HCT116 (cell line): ENCODE data around the gene KSR1. TPM values are rescaled to one million over a fixed set of nuclear protein-coding genes. Genes with fewer than 3 reads are reported as not detected.

Source experiments
- ATAC-seq: fragments of 200-7000 bp; cut with Tn5 transposase; 2 replicates; pipeline ENCODE4 v1.9.1; 2020; ENCODE audit warnings: mild to moderate bottlenecking, moderate library complexity
- BruUV-seq: library from RNA; stranded (reverse); fragments of 400-500 nt; replicated peaks from 2 replicates; lab custom pipeline; 2021; lab: Mats Ljungman, UMichigan
- CTCF ChIA-PET: fragments of 300-600 bp; sonication (Branson Sonifier 250); formaldehyde crosslinking; loops from one replicate; lab custom pipeline; 2021; ENCODE audit warnings: antibody characterized with exemption; lab: Charles Lee
- POLR2A ChIA-PET: fragments of 300-600, 350-600 bp; sonication (Branson Sonifier 250); formaldehyde crosslinking; loops from one replicate; lab custom pipeline; 2021; ENCODE audit warnings: antibody characterized with exemption; lab: Charles Lee
- RAD21 ChIA-PET, 2 experiments: fragments of 300-600 bp; sonication (Branson Sonifier 250); formaldehyde crosslinking; loops; one replicate each; lab custom pipeline; 2023; ENCODE audit warnings: low total read pairs in 2 of 2; ENCODE audit not compliant: uncharacterized antibody in 2 of 2, unreplicated experiment in 2 of 2, low non-redundant PET in 1 of 2; lab: Charles Lee
- DNase-seq: peaks from one replicate; pipeline ENCODE4 v3.0.0-alpha.2; 2010; ENCODE audit warnings: low read depth, low spot score
- H2AFZ ChIP-seq: fragments of 200-600 bp; shearing (Covaris generic), sonication (generic); 2 replicates; pipeline ENCODE4 v1.6.1; 2017; ENCODE audit warnings: low read depth, mixed run types, mixed read lengths, antibody characterized with exemption, low read length; ENCODE audit not compliant: poor library complexity, severe bottlenecking
- H3K27ac ChIP-seq: 2 replicates; pipeline ENCODE4 v1.5.1; 2012; ENCODE audit warnings: low read depth, low read length
- H3K27me3 ChIP-seq: fragments of 200-600 bp; sonication (generic); 2 replicates; pipeline ENCODE4 v1.6.1; 2016; ENCODE audit warnings: mixed run types, low read length, mixed read lengths; ENCODE audit not compliant: insufficient read depth
- H3K36me3 ChIP-seq, 2 experiments: fragments of 200-500 bp in 1 of 2; fragments of 200-600 bp in 1 of 2; sonication (Bioruptor generic) in 1 of 2; sonication (generic) in 1 of 2; 2 replicates each; pipeline versions ENCODE4 v1.5.1 to v1.6.1; 2014 to 2016; ENCODE audit warnings: low read length in 2 of 2, inconsistent platforms in 1 of 2, mixed read lengths in 1 of 2, mixed run types in 1 of 2; ENCODE audit not compliant: insufficient read depth in 2 of 2, control insufficient read depth in 1 of 2
- H3K4me1 ChIP-seq, 2 experiments: fragments of 200-600 bp in 1 of 2; sonication (generic) in 1 of 2; 2 replicates each; pipeline versions ENCODE4 v1.5.1 to v1.6.1; 2012 to 2017; ENCODE audit warnings: low read length in 2 of 2, inconsistent platforms in 1 of 2, mild to moderate bottlenecking in 1 of 2, mixed read lengths in 1 of 2, mixed run types in 1 of 2, moderate library complexity in 1 of 2; ENCODE audit not compliant: insufficient read depth in 2 of 2, control insufficient read depth in 1 of 2
- H3K4me2 ChIP-seq: fragments of 200-600 bp; sonication (generic); 2 replicates; pipeline ENCODE4 v1.6.1; 2017; ENCODE audit warnings: mixed run types, low read length, mixed read lengths
- H3K4me3 ChIP-seq, 2 experiments: fragments of 200-600 bp in 1 of 2; sonication (generic) in 1 of 2; replicated peaks in 1 of 2; 2 replicates each; pipeline ENCODE4 v1.5.1; 2011 to 2016; ENCODE audit warnings: low read length in 2 of 2, control low read depth in 1 of 2, low read depth in 1 of 2, mild to moderate bottlenecking in 1 of 2, mixed read lengths in 1 of 2, mixed run types in 1 of 2
- H3K79me2 ChIP-seq: fragments of 200-600 bp; sonication (generic); 2 replicates; pipeline ENCODE4 v1.6.1; 2017; ENCODE audit warnings: mild to moderate bottlenecking, mixed run types, low read length, moderate library complexity, mixed read lengths; ENCODE audit not compliant: insufficient read depth
- H3K9ac ChIP-seq: fragments of 200-600 bp; sonication (generic); 2 replicates; pipeline ENCODE4 v1.6.1; 2016; ENCODE audit warnings: low read length, mixed read lengths
- H3K9me2 ChIP-seq: fragments of 200-600 bp; sonication (generic), shearing (Covaris generic); 2 replicates; pipeline ENCODE4 v1.6.1; 2017; ENCODE audit warnings: mixed run types, mild to moderate bottlenecking, moderate library complexity; ENCODE audit not compliant: insufficient read depth
- H3K9me3 ChIP-seq, 2 experiments: fragments of 200-500 bp in 1 of 2; fragments of 200-600 bp in 1 of 2; sonication (Bioruptor generic) in 1 of 2; sonication (generic) in 1 of 2; 2 replicates each; pipeline ENCODE4 v1.6.1; 2014 to 2017; ENCODE audit warnings: low read length in 2 of 2, mixed read lengths in 2 of 2, inconsistent platforms in 1 of 2, low read depth in 1 of 2, mild to moderate bottlenecking in 1 of 2, mixed run types in 1 of 2, moderate library complexity in 1 of 2; ENCODE audit not compliant: control insufficient read depth in 1 of 2, insufficient read depth in 1 of 2
- H4K20me1 ChIP-seq: fragments of 200-600 bp; sonication (generic), shearing (Covaris generic); 2 replicates; pipeline ENCODE4 v1.6.1; 2017; ENCODE audit warnings: mixed run types, mild to moderate bottlenecking, moderate library complexity; ENCODE audit not compliant: insufficient read depth
- ATF3 ChIP-seq: IDR thresholded peaks from 2 replicates; pipeline ENCODE4 v1.6.1; 2012
- EZH2phosphoT487 ChIP-seq: fragments of 200-600 bp; IDR thresholded peaks from 2 replicates; pipeline ENCODE4 v1.6.1; 2018; ENCODE audit warnings: antibody characterized with exemption, borderline replicate concordance
- JUND ChIP-seq: IDR thresholded peaks from 2 replicates; pipeline ENCODE4 v1.6.1; 2012
- MAX ChIP-seq: IDR thresholded peaks from 2 replicates; pipeline ENCODE4 v1.6.1; 2012
- POLR2A ChIP-seq: IDR thresholded peaks from 2 replicates; pipeline ENCODE4 v1.7.0; 2011; ENCODE audit warnings: borderline replicate concordance; ENCODE audit not compliant: insufficient read depth, insufficient read length; ENCODE audit errors: extremely low read depth
- POLR2AphosphoS5 ChIP-seq: IDR thresholded peaks from 2 replicates; pipeline ENCODE4 v1.6.1; 2011; ENCODE audit warnings: mild to moderate bottlenecking, low read depth, low read length, moderate library complexity
- RAD21 ChIP-seq: IDR thresholded peaks from 2 replicates; pipeline ENCODE4 v1.6.1; 2012; ENCODE audit warnings: low read depth, mild to moderate bottlenecking
- REST ChIP-seq: IDR thresholded peaks from 2 replicates; pipeline ENCODE4 v1.6.1; 2012; ENCODE audit warnings: low read depth
- SIN3A ChIP-seq: IDR thresholded peaks from 2 replicates; pipeline ENCODE4 v1.6.1; 2012; ENCODE audit warnings: low read depth
- SP1 ChIP-seq: IDR thresholded peaks from 2 replicates; pipeline ENCODE4 v1.6.1; 2012; ENCODE audit warnings: low read depth
- TCF7L2 ChIP-seq: IDR thresholded peaks from 2 replicates; pipeline ENCODE4 v1.7.0; 2011; ENCODE audit warnings: borderline replicate concordance, inconsistent platforms; ENCODE audit not compliant: insufficient read depth, insufficient read length; ENCODE audit errors: extremely low read depth
- ZBTB33 ChIP-seq: IDR thresholded peaks from 2 replicates; pipeline ENCODE4 v1.6.1; 2011; ENCODE audit warnings: mild to moderate bottlenecking, low read length, moderate library complexity; ENCODE audit not compliant: insufficient replicate concordance; ENCODE audit errors: extremely low read depth
- ZFX ChIP-seq: fragments of 450-650 bp; IDR thresholded peaks from 2 replicates; pipeline ENCODE4 v1.6.1; 2017
- ZNF274 ChIP-seq: fragments of 200-500 bp; sonication (Bioruptor generic); IDR thresholded peaks from 2 replicates; pipeline ENCODE4 v1.6.1; 2014; ENCODE audit warnings: mild to moderate bottlenecking, low read depth, low read length, inconsistent platforms
- intact Hi-C: fragments of 100-400 bp; cut with micrococcal nuclease; formaldehyde crosslinking; loops from 2 replicates; pipeline ENCODE4 v1.10.0; 2022
- total RNA-seq: library from RNA; stranded (reverse); gene quantifications from one replicate; pipeline ENCODE4 v1.2.1, GENCODE V29; 2021; ENCODE audit not compliant: unreplicated experiment

KSR1 gene
- total RNA-seq, 1 experiment from 2014 or later, result 16.5 TPM

GRCh38 chr17:27496005-27496404 lies 39.8 kb downstream of the KSR1 start (continued):
- TF ChIP-seq ZBTB33 (no peak), ATF3 (no peak), RAD21 (no peak), SIN3A (no peak), TCF7L2 (no peak), ZNF274 (no peak), ZFX (no peak)

- Histone ChIP-seq H3K79me2 (no peaks in the 10 kb centered on the region), H3K27ac (no peak overlapping the region)
Observed at GRCh38 chr17:27496437-27496943, 40.2 kb downstream of the KSR1 start.

More at GRCh38 chr17:27496437-27496943, 40.2 kb downstream of the KSR1 start:
- Histone ChIP-seq H3K4me1 (peaks cover 24 to 37% of the 10 kb centered on the region in 2 experiments), H4K20me1 (no peaks in the 10 kb centered on the region), H3K27me3 (no peaks in the 10 kb centered on the region), H3K4me3 (no peak overlapping the region), H3K36me3 (no peaks in the 10 kb centered on the region), H3K9ac (no peak overlapping the region), H2AFZ (no peak overlapping the region), H3K4me2 (no peak overlapping the region), H3K9me2 (no peaks in the 10 kb centered on the region), H3K9me3 (peaks cover under 1 to 3% of the 10 kb centered on the region in 2 experiments; a peak in 1 of 4 replicates)
- intact Hi-C loops, result no loop called here
- ChIA-PET CTCF (interaction anchor here (1.2 kb wide), 1 partner anchor 103 kb away, joined by 5 read pairs; no protein-coding TSS in a partner anchor), RAD21 (no interaction called here), POLR2A (no interaction called here)
- BruUV-seq, result no TSS peak
- DNase-seq (no peak), ATAC-seq (no peak)
- TF ChIP-seq TCF7L2 (no peak), ZNF274 (no peak), RAD21 (no peak), JUND (no peak), EZH2phosphoT487 (no peak), POLR2AphosphoS5 (no peak), SP1 (no peak), POLR2A (no peak), MAX (no peak), SIN3A (no peak), REST (no peak)
